Measurements from ENCODE around the gene BAIAP2. TPM values are rescaled to one million over a fixed set of nuclear protein-coding genes. Genes with fewer than 3 reads are reported as not detected.
"Not testable (repeated sequence)": the region's sequence is repeated elsewhere in the genome, so short reads cannot be mapped to it uniquely, and the experiment has no call there.

BAIAP2 gene
- total RNA-seq, 1 donor from 2014 or later: 14.4 TPM

DNA sequence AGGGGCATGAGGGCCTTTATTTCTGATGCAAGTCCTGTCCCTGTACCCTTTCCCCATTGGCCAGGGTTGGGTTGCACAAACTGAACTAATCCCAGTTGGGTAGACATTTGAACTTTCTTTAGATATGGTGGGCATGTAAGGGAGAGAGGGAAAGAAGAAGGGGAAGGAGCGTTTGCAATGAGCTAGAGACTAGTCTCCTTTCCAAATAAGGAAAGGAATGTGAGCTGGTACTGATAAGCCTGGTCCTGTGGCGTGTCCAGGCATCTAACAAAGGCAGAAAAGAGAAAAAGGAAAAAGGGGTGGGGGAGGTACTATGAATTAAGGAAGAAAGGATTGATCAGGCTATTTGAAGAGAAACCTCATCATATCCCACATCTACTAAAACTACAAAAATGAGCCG is 23.0 kb upstream of the BAIAP2 start:
- TF ChIP-seq CTCF (IDR thresholded peaks at IDR 0.05): no peak
- Histone ChIP-seq H3K27ac (no peak overlapping the region), H3K4me1 (no peaks in the 10 kb centered on the region), H3K4me3 (no peak overlapping the region), H3K9me3 (peaks cover 0 to 10% of the 10 kb centered on the region in 2 donors), H3K36me3 (no peaks in the 10 kb centered on the region), H3K27me3 (no peaks in the 10 kb centered on the region)
- no peak for DNase-seq (ENCODE audit: low spot score in 2 of 2)
- intact Hi-C loops (cut with DNase I): no loop called here

DNA sequence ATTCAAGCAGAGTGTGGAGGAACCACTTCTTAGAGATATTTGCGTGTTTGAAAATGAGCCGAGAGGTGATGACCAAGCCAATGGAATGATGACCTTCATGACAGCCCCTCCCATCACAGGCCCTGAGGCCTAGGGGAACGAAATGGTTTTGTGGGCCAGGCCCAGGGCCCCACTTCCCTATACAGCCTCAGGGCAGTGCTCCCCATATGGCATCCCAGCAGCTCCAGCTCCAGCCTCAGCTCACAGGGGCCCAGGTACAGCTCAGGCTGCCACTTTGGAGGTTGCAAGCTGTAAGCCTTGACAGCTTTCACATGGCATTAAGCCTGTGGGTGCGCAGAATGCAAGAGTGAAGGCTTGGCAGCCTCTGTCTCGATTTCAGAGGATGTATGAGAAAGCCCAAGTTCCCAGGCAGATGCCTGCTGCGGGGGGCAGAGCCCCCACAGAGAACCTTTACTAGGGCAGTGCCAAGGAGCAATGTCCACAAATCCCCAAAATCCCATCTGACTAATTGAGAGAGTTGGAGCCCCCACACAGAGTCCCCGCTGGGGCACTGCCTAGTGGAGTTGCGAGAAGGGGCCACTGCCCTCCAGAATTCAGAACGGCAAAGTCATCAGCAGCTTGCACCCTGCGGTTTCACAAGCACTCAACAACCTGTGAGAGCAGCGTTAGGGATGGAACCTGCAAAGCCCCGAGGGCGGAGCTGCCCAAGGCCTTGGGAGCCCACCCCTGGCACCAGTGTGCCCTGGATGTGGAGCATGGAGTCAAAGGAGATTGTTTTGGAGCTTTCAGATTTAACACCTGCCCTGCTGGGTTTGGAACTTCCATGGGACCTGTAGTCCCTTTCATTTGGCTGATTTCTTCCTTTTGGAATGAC is 22.1 kb upstream of the BAIAP2 start:
- TF ChIP-seq CTCF (IDR thresholded peaks at IDR 0.05): no peak
- Histone ChIP-seq H3K36me3 (no peaks in the 10 kb centered on the region), H3K4me1 (no peaks in the 10 kb centered on the region), H3K9me3 (peaks cover 0 to 10% of the 10 kb centered on the region in 2 donors), H3K4me3 (no peak overlapping the region), H3K27ac (no peak overlapping the region), H3K27me3 (no peaks in the 10 kb centered on the region)
- intact Hi-C loops (cut with DNase I): no loop called here
- no peak for DNase-seq (ENCODE audit: low spot score in 2 of 2)

- no peaks in the 10 kb centered on the region for H3K4me1 ChIP-seq
- H3K27me3 ChIP-seq: no peaks in the 10 kb centered on the region
- no peaks in the 10 kb centered on the region for H3K36me3 ChIP-seq
- DNase-seq (ENCODE audit: low spot score in 2 of 2): no peak
- no peak overlapping the region for H3K27ac ChIP-seq
- intact Hi-C loops (cut with DNase I): no loop called here
- TF ChIP-seq CTCF (IDR thresholded peaks at IDR 0.05): no peak
- H3K9me3 ChIP-seq: peaks cover 0 to 10% of the 10 kb centered on the region in 2 donors
- H3K4me3 ChIP-seq: no peak overlapping the region
Observed at GRCh38 chr17:81013642-81014041, 21.3 kb upstream of the BAIAP2 start.

GRCh38 chr17:81015136-81015535 is 19.8 kb upstream of the BAIAP2 start:
- TF ChIP-seq CTCF (IDR thresholded peaks at IDR 0.05): no peak
- Histone ChIP-seq H3K27ac (no peak overlapping the region), H3K4me1 (no peaks in the 10 kb centered on the region), H3K4me3 (no peak overlapping the region), H3K36me3 (no peaks in the 10 kb centered on the region), H3K9me3 (peaks cover 0 to 10% of the 10 kb centered on the region in 2 donors), H3K27me3 (no peaks in the 10 kb centered on the region)
- DNase-seq (ENCODE audit: low spot score in 2 of 2): no peak
- intact Hi-C loops (cut with DNase I): no loop called here

GRCh38 chr17:81016575-81016974 is 18.4 kb upstream of the BAIAP2 start:
- H3K27ac ChIP-seq: no peak overlapping the region
- no peaks in the 10 kb centered on the region for H3K27me3 ChIP-seq
- TF ChIP-seq CTCF (IDR thresholded peaks at IDR 0.05): no peak
- intact Hi-C loops (cut with DNase I): no loop called here
- no peak for DNase-seq (ENCODE audit: low spot score in 2 of 2)
- peaks cover 7 to 8% of the 10 kb centered on the region in 2 donors for H3K4me1 ChIP-seq
- no peaks in the 10 kb centered on the region for H3K36me3 ChIP-seq
- no peaks in the 10 kb centered on the region for H3K9me3 ChIP-seq
- H3K4me3 ChIP-seq: no peak overlapping the region

GRCh38 chr17:81017330-81017729 is 17.6 kb upstream of the BAIAP2 start:
- H3K4me3 ChIP-seq; H3K27ac ChIP-seq; DNase-seq (ENCODE audit: low spot score in 2 of 2); H3K27me3 ChIP-seq; H3K9me3 ChIP-seq; H3K36me3 ChIP-seq; intact Hi-C loops (cut with DNase I); H3K4me1 ChIP-seq: not testable (repeated sequence)

All from ascending aorta (tissue), 2 donors.